ENCODE data around the gene NCBP2. TPM values are rescaled to one million over a fixed set of nuclear protein-coding genes. Genes with fewer than 3 reads are reported as not detected.

NCBP2 gene
- total RNA-seq, 1 experiment from 2014 or later = 66.8 TPM

DNA sequence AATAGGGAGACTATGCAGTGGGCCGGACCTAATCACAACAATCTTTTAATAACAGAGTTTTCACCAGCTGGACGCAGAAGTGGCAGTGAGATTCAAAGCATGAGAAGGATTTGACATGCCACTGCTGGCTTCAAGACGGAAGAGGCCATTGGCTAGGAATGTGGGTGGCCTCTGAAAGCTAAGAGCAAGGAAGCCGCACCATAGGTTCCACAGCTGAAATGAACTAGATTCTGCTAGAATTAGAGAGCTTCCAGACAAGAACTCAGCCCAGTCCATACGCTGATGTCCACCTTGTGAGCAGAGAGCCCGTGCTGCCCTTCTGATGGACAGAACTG lies 6.9 kb upstream of the NCBP2 start:
- CTCF ChIA-PET = interaction anchor here (0.6 to 1.6 kb wide), 2 partner anchors 21 to 26 kb away, joined by 9 to 14 read pairs; no protein-coding TSS in a partner anchor
- H3K4me1 ChIP-seq = no peaks in the 10 kb centered on the region
- intact Hi-C loops (cut with micrococcal nuclease; ENCODE audit: unreplicated experiment) = no loop called here

DNA sequence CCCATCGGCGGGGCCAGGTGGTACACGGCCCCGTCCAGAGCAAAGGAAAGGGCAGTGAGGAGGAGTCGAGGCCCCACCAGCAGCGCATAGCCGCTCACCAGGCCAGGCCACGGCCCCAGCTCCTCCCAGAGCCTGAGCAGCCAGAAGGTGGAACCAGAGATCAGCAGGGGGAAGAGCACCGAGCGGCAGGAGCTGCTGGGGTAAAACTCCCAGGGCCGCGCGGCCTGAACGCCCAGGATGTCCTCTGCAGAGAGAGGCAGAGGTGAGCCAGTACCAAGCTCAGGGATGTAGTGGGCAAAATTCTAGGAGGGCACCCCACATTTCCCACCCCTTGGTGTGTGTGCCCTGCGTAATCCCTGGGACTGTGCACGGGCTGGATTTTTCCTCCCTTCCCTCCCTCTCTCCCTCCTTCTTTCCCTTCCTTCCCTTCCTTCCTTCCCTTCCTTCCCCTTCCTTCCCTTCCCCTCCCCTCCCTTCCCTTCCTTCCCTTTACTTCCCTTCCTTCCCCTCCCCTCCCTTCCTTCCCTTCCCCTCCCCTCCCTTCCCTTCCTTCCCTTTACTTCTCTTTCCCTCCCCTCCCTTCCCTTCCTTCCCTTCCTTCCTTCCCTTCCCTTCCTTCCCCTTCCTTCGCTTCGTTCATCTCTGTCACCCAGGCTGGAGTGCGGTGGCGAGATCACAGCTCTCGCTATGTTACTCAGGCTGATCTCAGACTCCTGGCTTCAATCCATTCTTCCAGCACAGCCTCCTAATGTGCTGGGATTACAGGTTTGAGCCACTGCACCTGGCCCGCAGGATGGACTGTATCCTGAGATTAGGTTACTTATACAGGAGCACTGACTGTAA lies 6.3 kb upstream of the NCBP2 start:
- Mint-ChIP-seq H3K27ac (ENCODE audit: unreplicated experiment) (no peak overlapping the region), H3K27me3 (ENCODE audit: insufficient read depth, unreplicated experiment) (no peaks in the 10 kb centered on the region), H3K36me3 (ENCODE audit: insufficient read depth, unreplicated experiment) (peaks cover 17% of the 10 kb centered on the region), H3K9me3 (ENCODE audit: unreplicated experiment) (no peaks in the 10 kb centered on the region), H3K4me3 (ENCODE audit: unreplicated experiment) (no peak overlapping the region), H3K4me1 (ENCODE audit: low read depth, unreplicated experiment) (no peaks in the 10 kb centered on the region)
- TF ChIP-seq, protein P1, sequence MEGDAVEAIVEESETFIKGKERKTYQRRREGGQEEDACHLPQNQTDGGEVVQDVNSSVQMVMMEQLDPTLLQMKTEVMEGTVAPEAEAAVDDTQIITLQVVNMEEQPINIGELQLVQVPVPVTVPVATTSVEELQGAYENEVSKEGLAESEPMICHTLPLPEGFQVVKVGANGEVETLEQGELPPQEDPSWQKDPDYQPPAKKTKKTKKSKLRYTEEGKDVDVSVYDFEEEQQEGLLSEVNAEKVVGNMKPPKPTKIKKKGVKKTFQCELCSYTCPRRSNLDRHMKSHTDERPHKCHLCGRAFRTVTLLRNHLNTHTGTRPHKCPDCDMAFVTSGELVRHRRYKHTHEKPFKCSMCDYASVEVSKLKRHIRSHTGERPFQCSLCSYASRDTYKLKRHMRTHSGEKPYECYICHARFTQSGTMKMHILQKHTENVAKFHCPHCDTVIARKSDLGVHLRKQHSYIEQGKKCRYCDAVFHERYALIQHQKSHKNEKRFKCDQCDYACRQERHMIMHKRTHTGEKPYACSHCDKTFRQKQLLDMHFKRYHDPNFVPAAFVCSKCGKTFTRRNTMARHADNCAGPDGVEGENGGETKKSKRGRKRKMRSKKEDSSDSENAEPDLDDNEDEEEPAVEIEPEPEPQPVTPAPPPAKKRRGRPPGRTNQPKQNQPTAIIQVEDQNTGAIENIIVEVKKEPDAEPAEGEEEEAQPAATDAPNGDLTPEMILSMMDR (IDR thresholded peaks at IDR 0.05; ENCODE audit: insufficient read depth in 1 of 2, low read depth in 1 of 2, low read length in 1 of 2, severe bottlenecking in 1 of 2, unreplicated experiment in 1 of 2) = peak; percentile 26 to 28
- Histone ChIP-seq H3K4me3 (ENCODE audit: low read depth, low read length) (no peak overlapping the region), H3K9me3 (no peaks in the 10 kb centered on the region), H3K36me3 (ENCODE audit: control insufficient read depth, insufficient read depth, low read length) (no peaks in the 10 kb centered on the region), H3K27me3 (replicated peaks; ENCODE audit: control insufficient read depth, insufficient read depth, low read length) (no peaks in the 10 kb centered on the region), H3K4me1 (peaks cover under 1% of the 10 kb centered on the region; the same call in 1 of the 2 replicates)
- DNase-seq = peak in 1 of 2 experiments; percentile 57
- intact Hi-C loops (cut with micrococcal nuclease; ENCODE audit: unreplicated experiment) = loop anchor here (1.0 kb wide), 1 partner anchor 22 kb away; no protein-coding TSS in a partner anchor
- BruUV-seq (replicated peaks) = no TSS peak
- CTCF ChIA-PET = interaction anchor here (0.6 to 1.6 kb wide), 5 partner anchors 20 to 111 kb away, joined by 3 to 14 read pairs (median 4); partner anchors contain the start of genes MELTF and PIGZ
- POLR2A ChIA-PET = no interaction called here

More for the DNA sequence above, 6.9 kb upstream of the NCBP2 start:
- H3K4me3 Mint-ChIP-seq (ENCODE audit: unreplicated experiment) = no peak overlapping the region
- POLR2A ChIA-PET = no interaction called here
- BruUV-seq (replicated peaks) = no TSS peak
- no peaks in the 10 kb centered on the region for H3K36me3 ChIP-seq (ENCODE audit: control insufficient read depth, insufficient read depth, low read length)
- H3K36me3 Mint-ChIP-seq (ENCODE audit: insufficient read depth, unreplicated experiment) = peaks cover 11% of the 10 kb centered on the region
- H3K4me1 Mint-ChIP-seq (ENCODE audit: low read depth, unreplicated experiment) = no peaks in the 10 kb centered on the region
- no peaks in the 10 kb centered on the region for H3K9me3 Mint-ChIP-seq (ENCODE audit: unreplicated experiment)
- TF ChIP-seq, protein P1 (IDR thresholded peaks at IDR 0.05; ENCODE audit: insufficient read depth in 1 of 2, low read depth in 1 of 2, low read length in 1 of 2, severe bottlenecking in 1 of 2, unreplicated experiment in 1 of 2) = no peak
- H3K4me3 ChIP-seq (ENCODE audit: low read depth, low read length) = no peak overlapping the region
- no peaks in the 10 kb centered on the region for H3K9me3 ChIP-seq
- no peaks in the 10 kb centered on the region for H3K27me3 Mint-ChIP-seq (ENCODE audit: insufficient read depth, unreplicated experiment)
- H3K27me3 ChIP-seq (replicated peaks; ENCODE audit: control insufficient read depth, insufficient read depth, low read length) = no peaks in the 10 kb centered on the region
- no peak overlapping the region for H3K27ac Mint-ChIP-seq (ENCODE audit: unreplicated experiment)
- DNase-seq = no peak

DNA sequence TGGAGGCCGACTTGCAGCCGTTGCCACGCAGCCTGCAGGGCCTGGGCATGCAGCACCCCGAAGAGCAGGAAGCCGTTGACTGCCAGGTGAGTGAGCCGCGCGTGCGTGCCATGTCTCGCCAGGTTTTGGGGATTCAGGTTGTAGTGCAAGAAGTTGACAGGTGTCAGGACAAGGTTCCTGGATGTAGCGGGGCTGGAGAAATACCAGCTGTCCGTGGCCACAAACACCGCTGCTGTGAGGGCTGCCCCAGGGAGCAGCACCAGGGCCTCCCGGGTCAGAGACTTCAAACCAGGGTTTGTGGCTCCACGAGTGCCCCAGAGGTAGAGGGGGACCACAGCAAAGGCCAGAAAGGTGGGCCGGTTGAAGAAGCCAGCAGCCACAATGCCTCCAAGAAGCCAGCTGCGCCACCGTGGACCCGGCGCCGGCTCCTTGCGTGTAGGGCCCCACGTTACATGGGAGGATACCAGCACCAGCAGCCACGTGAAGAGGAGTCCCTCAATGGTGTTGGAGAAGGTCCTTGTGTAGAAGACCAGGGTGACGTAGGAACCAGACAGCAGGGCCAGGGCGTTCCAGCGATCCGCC lies 5.6 kb upstream of the NCBP2 start:
- Histone ChIP-seq H3K27me3 (replicated peaks; ENCODE audit: control insufficient read depth, insufficient read depth, low read length) (no peaks in the 10 kb centered on the region), H3K4me1 (peaks cover 5% of the 10 kb centered on the region; the same call in 1 of the 2 replicates), H3K4me3 (ENCODE audit: low read depth, low read length) (no peak overlapping the region), H3K36me3 (ENCODE audit: control insufficient read depth, insufficient read depth, low read length) (no peaks in the 10 kb centered on the region), H3K9me3 (no peaks in the 10 kb centered on the region)
- ChIA-PET CTCF (interaction anchor here (0.6 to 1.6 kb wide), 3 partner anchors 21 to 81 kb away, joined by 3 to 14 read pairs (median 4); partner anchors contain the start of genes MELTF and PIGZ), POLR2A (no interaction called here)
- Mint-ChIP-seq H3K4me3 (ENCODE audit: unreplicated experiment) (no peak overlapping the region), H3K9me3 (ENCODE audit: unreplicated experiment) (no peaks in the 10 kb centered on the region), H3K4me1 (ENCODE audit: low read depth, unreplicated experiment) (no peaks in the 10 kb centered on the region), H3K27ac (ENCODE audit: unreplicated experiment) (no peak overlapping the region), H3K36me3 (ENCODE audit: insufficient read depth, unreplicated experiment) (peaks cover 22% of the 10 kb centered on the region), H3K27me3 (ENCODE audit: insufficient read depth, unreplicated experiment) (no peaks in the 10 kb centered on the region)
- intact Hi-C loops (cut with micrococcal nuclease; ENCODE audit: unreplicated experiment) = loop anchor here (1.0 kb wide), 1 partner anchor 22 kb away; no protein-coding TSS in a partner anchor
- no TSS peak for BruUV-seq (replicated peaks)
- TF ChIP-seq, protein P1 (IDR thresholded peaks at IDR 0.05; ENCODE audit: insufficient read depth in 1 of 2, low read depth in 1 of 2, low read length in 1 of 2, severe bottlenecking in 1 of 2, unreplicated experiment in 1 of 2) = no peak
- no peak for DNase-seq
